Cardiac fibroblast (primary cell): ENCODE data around the gene SMIM15.

Experiments
- DNase-seq, 2 donors: peaks; one replicate each; pipeline versions ENCODE4 v3.0.0 to v3.0.0-alpha.2; 2010; ENCODE audit warnings: low read depth in 2 of 2
- H3K4me3 ChIP-seq, 2 donors: replicated peaks in 1 of 2; 1 replicate in 1 of 2; 2 replicates in 1 of 2; pipeline ENCODE4 v1.5.1; 2011; ENCODE audit warnings: low read depth in 2 of 2, low read length in 2 of 2, mild to moderate bottlenecking in 2 of 2, moderate library complexity in 1 of 2
- CTCF ChIP-seq: IDR thresholded peaks from one replicate; pipeline ENCODE4 v1.5.1; 2011; ENCODE audit warnings: low read depth, mild to moderate bottlenecking, low read length, inconsistent platforms

Gene SMIM15

DNA sequence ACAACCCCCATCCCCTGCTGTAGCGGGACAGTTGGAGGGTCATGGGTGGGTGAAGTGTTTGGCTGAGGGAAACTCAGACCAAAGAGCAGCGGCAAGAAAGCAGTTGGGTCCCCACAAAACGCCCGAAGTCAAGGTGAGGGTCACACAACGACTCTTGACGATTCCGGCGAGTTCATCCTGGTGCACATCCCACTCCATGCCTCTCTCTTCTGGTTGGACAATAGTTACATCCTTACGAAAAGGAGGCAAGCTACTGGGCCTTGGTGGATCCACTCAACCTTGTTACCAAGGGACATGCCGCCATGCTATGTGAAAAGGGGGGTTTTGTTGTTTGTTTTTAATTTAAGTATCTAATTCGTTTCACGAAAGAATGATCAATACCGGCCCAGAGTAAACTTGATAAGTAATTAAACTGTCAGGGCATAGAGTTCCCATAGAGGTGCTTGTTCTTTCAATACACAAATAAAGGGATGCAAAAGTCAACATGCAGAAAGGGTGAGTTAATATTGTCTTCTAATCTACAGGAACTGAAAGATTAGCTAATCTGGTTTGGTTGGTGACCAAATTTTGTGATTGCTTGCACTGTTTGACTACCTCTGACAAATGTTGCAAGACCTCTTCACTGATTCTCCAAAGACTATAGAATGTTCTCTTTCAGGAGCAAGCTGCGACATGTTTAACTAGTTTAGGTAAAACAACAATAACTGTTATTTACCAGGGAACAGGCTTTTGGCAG, 732 bp upstream of the SMIM15 start:
- peak overlapping the region; percentile 65 to 86 for H3K4me3 ChIP-seq
- TF ChIP-seq CTCF = no peak
- peak; percentile 36 to 41 for DNase-seq

DNA sequence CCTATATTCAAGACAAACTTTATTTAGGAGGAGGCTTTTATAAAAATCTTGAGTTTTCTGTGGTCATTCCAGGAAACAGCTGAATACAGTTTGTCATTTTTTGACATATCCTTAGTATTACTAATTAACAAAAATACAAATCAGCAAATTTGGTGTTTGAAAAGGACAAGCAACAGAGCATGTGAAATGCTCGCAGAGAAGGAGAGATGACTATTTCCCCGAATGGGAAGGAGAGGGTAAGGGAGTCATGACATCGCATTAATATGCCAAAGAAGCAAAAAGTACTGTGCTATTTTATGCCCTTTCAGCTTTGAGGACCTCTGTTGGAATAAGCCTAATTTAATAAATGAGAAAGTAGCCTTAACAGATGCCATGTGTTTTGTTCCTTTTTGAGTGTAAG, 1.8 kb downstream of the SMIM15 start:
- H3K4me3 ChIP-seq = no peak overlapping the region
- no peak for DNase-seq
- no peak for TF ChIP-seq CTCF

DNA sequence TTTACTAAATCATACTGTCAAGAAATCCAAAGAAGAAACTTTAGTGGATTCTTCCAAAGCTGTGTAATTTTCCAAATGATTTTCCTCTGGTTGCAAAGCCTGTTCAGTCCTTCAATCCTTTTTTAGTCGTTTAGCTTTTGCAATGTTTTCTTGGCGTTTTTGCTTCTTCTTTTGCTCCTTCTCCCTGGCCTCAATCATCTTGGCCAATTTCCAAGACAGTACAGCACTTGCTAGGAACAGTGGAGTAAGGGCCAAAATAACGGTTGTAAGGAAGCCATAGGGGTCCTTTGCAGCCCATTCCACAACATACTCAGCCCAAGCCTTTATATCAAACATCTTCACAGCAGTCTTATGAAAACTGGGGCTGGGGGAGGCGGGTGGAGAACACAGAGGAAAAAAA, 2.4 kb downstream of the SMIM15 start:
- no peak overlapping the region for H3K4me3 ChIP-seq
- TF ChIP-seq CTCF = no peak
- DNase-seq = peak; percentile 37 to 38

- no peak for TF ChIP-seq CTCF
- no peak for DNase-seq
- no peak overlapping the region for H3K4me3 ChIP-seq
Measured at GRCh38 chr5:61159070-61159469, 3.2 kb downstream of the SMIM15 start.

GRCh38 chr5:61151893-61152292, 10.4 kb downstream of the SMIM15 start:
- no peak for TF ChIP-seq CTCF
- no peak for DNase-seq
- no peak overlapping the region for H3K4me3 ChIP-seq

DNA sequence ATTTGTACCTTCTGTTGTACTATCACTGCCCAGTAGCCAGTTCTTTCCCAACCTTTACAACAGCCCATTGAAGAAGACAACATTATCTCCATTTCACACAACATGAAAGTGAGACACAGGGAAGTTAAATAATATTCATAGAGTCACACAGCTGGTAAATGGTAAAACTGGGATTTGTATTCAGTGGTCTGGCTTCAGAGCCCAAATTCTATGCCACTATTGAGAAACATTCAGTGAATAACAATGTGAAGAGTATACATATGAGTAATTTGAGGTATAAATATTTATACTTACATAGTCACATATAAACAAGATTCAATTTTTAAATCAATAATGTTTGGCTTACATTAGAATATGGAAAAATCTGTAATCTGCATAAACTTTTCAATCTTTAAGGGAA, 13.8 kb downstream of the SMIM15 start:
- TF ChIP-seq CTCF = no peak
- no peak overlapping the region for H3K4me3 ChIP-seq

DNA sequence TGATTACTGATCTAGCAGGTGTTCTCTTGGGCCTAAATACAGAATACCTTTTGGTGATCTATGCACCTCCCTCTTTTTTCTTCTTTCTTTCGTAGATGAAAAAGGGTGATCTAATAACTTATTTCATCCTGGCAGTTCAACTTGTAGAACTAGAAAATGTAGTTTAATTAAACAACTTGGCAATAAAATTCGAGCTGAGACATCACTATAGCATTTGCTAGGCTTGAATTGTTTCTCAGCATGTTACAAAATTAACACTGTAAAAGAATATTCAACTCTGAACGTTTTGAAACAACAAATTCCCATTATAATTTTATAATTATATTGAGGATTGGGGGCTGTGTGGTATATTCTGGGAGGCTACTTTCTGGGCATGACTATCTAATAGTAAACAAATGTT, 19.5 kb downstream of the SMIM15 start:
- no peak for DNase-seq
- H3K4me3 ChIP-seq = no peak overlapping the region
- no peak for TF ChIP-seq CTCF

More for the DNA sequence above, 13.8 kb downstream of the SMIM15 start:
- no peak for DNase-seq
